SK-N-SH treated with all-trans-retinoic acid at 6 μM for 48 hours (cell line): ENCODE data around the gene MYO1B.

Experiments used
- ATAC-seq: fragments of 200-7000 bp; cut with Tn5 transposase; 3 replicates; pipeline ENCODE4 v1.9.1; 2020; ENCODE audit warnings: mild to moderate bottlenecking, moderate library complexity
- ARNTL ChIP-seq: fragments of 450-650 bp; formaldehyde crosslinking; IDR thresholded peaks from 2 replicates; pipeline ENCODE4 v1.5.0; 2020; ENCODE audit warnings: low read depth, mild to moderate bottlenecking, moderate library complexity, borderline replicate concordance
- BACH2 ChIP-seq: fragments of 250-450 bp; sonication (Bioruptor Pico); IDR thresholded peaks from 2 replicates; pipeline ENCODE4 v1.9.0; 2021; ENCODE audit warnings: mild to moderate bottlenecking, borderline replicate concordance
- CSDC2 ChIP-seq: fragments of 250-450 bp; sonication (Bioruptor Pico); IDR thresholded peaks from 2 replicates; pipeline ENCODE4 v1.5.0; 2020; ENCODE audit warnings: mild to moderate bottlenecking, moderate library complexity
- ESRRG ChIP-seq: fragments of 250-450 bp; sonication (Bioruptor Pico); IDR thresholded peaks from 2 replicates; pipeline ENCODE4 v1.6.1; 2021; ENCODE audit warnings: mild to moderate bottlenecking
- GLIS3 ChIP-seq: fragments of 250-450 bp; sonication (Bioruptor Pico); IDR thresholded peaks from 2 replicates; pipeline ENCODE4 v1.5.0; 2020; ENCODE audit warnings: mild to moderate bottlenecking, moderate library complexity
- ISL1 ChIP-seq: fragments of 250-450 bp; sonication (Bioruptor Pico); IDR thresholded peaks from 2 replicates; pipeline ENCODE4 v2.1.2; 2022; ENCODE audit warnings: mild to moderate bottlenecking, moderate library complexity
- OSR1 ChIP-seq: fragments of 250-450 bp; sonication (Bioruptor Pico); IDR thresholded peaks from 2 replicates; pipeline ENCODE4 v1.8.0; 2022; ENCODE audit warnings: moderate library complexity, mild to moderate bottlenecking, inconsistent platforms
- PPARA ChIP-seq: fragments of 250-450 bp; sonication (Bioruptor Pico); IDR thresholded peaks from 2 replicates; pipeline ENCODE4 v1.5.0; 2020; ENCODE audit warnings: mild to moderate bottlenecking, borderline replicate concordance
- RARB ChIP-seq: fragments of 250-450 bp; sonication (Bioruptor Pico); IDR thresholded peaks from 2 replicates; pipeline ENCODE4 v1.8.0; 2021; ENCODE audit warnings: mild to moderate bottlenecking, moderate library complexity
- SNAI2 ChIP-seq: fragments of 250-450 bp; sonication (Bioruptor Pico); IDR thresholded peaks from 2 replicates; pipeline ENCODE4 v1.5.0; 2020; ENCODE audit warnings: mild to moderate bottlenecking, moderate library complexity
- TOX ChIP-seq: fragments of 250-450 bp; sonication (Bioruptor Pico); IDR thresholded peaks from 2 replicates; pipeline ENCODE4 v1.8.0; 2021; ENCODE audit warnings: mild to moderate bottlenecking, moderate library complexity, borderline replicate concordance
- ZC3H10 ChIP-seq: fragments of 250-450 bp; sonication (Bioruptor Pico); IDR thresholded peaks from 2 replicates; pipeline ENCODE4 v1.5.1; 2021; ENCODE audit warnings: mild to moderate bottlenecking, moderate library complexity
- ZFP3 ChIP-seq: fragments of 250-450 bp; sonication (Bioruptor Pico); IDR thresholded peaks from 2 replicates; pipeline ENCODE4 v1.5.0; 2020; ENCODE audit warnings: mild to moderate bottlenecking, moderate library complexity
- ZNF70 ChIP-seq: fragments of 450-650 bp; formaldehyde crosslinking; IDR thresholded peaks from 2 replicates; pipeline ENCODE4 v1.5.0; 2020; ENCODE audit warnings: mild to moderate bottlenecking, moderate library complexity
- ZNF8 ChIP-seq: fragments of 450-650 bp; formaldehyde crosslinking; IDR thresholded peaks from 2 replicates; pipeline ENCODE4 v1.5.0; 2020; ENCODE audit warnings: mild to moderate bottlenecking, moderate library complexity
- TF ChIP-seq, protein P1 (sequence below): fragments of 250-450 bp; sonication (Bioruptor Pico); IDR thresholded peaks from 2 replicates; pipeline ENCODE4 v1.5.1; 2020; ENCODE audit warnings: low read depth, mild to moderate bottlenecking, moderate library complexity
- TF ChIP-seq, protein P2 (sequence below): fragments of 250-450 bp; sonication (Bioruptor Pico); IDR thresholded peaks from 2 replicates; pipeline ENCODE4 v1.8.0; 2020; ENCODE audit warnings: mild to moderate bottlenecking, moderate library complexity, borderline replicate concordance
- TF ChIP-seq, protein P3 (sequence below): fragments of 250-450 bp; sonication (Bioruptor Pico); IDR thresholded peaks from 2 replicates; pipeline ENCODE4 v1.8.0; 2021; ENCODE audit warnings: low read depth, mild to moderate bottlenecking, moderate library complexity, borderline replicate concordance
- TF ChIP-seq, protein P4 (sequence below): fragments of 250-450 bp; sonication (Bioruptor Pico); IDR thresholded peaks from 2 replicates; pipeline ENCODE4 v1.5.0; 2020; ENCODE audit warnings: mild to moderate bottlenecking, moderate library complexity
- TF ChIP-seq, protein P5 (sequence below): fragments of 250-450 bp; sonication (Bioruptor Pico); IDR thresholded peaks from 2 replicates; pipeline ENCODE4 v1.5.1; 2021; ENCODE audit warnings: mild to moderate bottlenecking, moderate library complexity

The MYO1B gene

DNA sequence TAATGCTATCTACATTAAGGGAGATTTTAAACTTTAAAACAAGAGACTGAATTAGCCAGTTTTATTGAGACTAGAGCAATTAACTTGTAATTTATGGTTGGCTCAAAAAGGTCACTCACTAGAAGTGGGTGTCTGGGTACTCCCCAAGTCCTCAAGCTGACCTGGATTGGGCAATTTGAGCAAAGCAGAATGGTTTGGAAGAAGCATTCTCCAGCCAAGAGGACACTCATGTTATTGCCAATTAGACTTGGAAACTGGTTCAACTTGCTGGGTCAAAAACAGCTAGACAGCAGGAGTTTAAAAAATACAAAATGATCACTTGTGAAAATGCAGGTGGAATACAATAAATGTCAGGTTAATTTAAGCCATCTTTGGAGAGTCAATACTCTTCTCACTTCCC is 29.5 kb upstream of the MYO1B start:
- TF ChIP-seq CSDC2 = no peak
- TF ChIP-seq SNAI2 = no peak
- no peak for ATAC-seq

DNA sequence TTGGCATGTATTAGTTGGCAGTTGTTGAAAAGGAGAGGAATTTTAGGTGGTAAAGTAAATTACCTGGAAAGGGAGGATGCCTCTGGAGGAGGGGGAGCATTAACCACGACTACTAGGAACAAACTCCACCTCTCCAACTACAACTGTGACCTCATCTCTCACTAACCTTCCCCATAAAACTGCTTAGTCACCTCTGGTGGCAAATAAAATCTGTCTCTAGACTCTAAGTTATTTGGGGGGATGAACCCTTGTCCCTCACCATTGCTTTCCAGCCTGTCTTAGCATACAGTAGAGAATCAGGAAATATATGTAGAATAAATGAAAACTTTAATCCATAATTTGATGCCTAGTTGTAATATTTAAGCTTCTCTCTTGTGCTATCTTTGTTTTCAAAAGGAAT is 27.6 kb upstream of the MYO1B start:
- ATAC-seq = peak; percentile 68
- TF ChIP-seq GLIS3 (CRISPR knock-in tag) (no peak), ISL1 (no peak), ZFP3 (no peak), RARB (no peak), BACH2 (CRISPR knock-in tag) (no peak)
- TF ChIP-seq, protein P1, sequence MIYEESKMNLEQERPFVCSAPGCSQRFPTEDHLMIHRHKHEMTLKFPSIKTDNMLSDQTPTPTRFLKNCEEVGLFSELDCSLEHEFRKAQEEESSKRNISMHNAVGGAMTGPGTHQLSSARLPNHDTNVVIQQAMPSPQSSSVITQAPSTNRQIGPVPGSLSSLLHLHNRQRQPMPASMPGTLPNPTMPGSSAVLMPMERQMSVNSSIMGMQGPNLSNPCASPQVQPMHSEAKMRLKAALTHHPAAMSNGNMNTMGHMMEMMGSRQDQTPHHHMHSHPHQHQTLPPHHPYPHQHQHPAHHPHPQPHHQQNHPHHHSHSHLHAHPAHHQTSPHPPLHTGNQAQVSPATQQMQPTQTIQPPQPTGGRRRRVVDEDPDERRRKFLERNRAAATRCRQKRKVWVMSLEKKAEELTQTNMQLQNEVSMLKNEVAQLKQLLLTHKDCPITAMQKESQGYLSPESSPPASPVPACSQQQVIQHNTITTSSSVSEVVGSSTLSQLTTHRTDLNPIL (CRISPR knock-in tag) = no peak
- TF ChIP-seq, protein P2, sequence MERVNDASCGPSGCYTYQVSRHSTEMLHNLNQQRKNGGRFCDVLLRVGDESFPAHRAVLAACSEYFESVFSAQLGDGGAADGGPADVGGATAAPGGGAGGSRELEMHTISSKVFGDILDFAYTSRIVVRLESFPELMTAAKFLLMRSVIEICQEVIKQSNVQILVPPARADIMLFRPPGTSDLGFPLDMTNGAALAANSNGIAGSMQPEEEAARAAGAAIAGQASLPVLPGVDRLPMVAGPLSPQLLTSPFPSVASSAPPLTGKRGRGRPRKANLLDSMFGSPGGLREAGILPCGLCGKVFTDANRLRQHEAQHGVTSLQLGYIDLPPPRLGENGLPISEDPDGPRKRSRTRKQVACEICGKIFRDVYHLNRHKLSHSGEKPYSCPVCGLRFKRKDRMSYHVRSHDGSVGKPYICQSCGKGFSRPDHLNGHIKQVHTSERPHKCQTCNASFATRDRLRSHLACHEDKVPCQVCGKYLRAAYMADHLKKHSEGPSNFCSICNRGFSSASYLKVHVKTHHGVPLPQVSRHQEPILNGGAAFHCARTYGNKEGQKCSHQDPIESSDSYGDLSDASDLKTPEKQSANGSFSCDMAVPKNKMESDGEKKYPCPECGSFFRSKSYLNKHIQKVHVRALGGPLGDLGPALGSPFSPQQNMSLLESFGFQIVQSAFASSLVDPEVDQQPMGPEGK (CRISPR knock-in tag) = no peak
- TF ChIP-seq, protein P3, sequence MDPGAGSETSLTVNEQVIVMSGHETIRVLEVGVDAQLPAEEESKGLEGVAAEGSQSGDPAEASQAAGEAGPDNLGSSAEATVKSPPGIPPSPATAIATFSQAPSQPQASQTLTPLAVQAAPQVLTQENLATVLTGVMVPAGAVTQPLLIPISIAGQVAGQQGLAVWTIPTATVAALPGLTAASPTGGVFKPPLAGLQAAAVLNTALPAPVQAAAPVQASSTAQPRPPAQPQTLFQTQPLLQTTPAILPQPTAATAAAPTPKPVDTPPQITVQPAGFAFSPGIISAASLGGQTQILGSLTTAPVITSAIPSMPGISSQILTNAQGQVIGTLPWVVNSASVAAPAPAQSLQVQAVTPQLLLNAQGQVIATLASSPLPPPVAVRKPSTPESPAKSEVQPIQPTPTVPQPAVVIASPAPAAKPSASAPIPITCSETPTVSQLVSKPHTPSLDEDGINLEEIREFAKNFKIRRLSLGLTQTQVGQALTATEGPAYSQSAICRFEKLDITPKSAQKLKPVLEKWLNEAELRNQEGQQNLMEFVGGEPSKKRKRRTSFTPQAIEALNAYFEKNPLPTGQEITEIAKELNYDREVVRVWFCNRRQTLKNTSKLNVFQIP (CRISPR knock-in tag) = no peak
- TF ChIP-seq, all 23 proteins: peak for 0

DNA sequence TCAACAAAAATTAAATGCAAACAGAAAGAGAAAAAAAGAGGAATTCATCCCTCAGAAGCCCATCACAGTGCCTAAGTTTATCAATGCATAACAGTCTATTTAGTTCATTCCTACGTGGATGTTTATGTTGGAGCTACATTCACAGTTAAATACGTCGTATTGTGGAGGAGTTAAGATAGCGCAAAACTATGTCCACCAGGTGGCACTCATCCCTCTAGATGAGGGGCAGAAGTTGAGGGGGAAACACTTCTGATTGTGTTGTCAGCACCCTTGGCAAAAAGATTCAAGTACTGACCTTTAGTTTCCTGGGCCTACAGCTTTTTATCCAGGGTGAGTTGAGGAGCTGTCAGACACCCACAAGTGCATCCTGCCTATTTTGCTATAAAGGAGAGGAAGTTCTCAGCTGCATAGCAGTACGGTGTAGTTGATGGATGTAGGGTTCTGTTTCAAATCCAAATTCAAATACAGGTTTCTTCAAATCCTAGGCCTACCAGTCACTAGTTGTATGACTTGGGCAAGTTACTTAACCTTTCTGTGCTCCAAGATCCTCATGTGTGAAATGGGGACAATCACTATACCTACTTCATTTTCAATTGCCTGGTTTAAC is 26.8 kb upstream of the MYO1B start:
- TF ChIP-seq ISL1 = no peak
- TF ChIP-seq TOX = no peak
- TF ChIP-seq SNAI2 = no peak
- TF ChIP-seq, protein P3 (CRISPR knock-in tag) = no peak
- no peak for TF ChIP-seq OSR1 (CRISPR knock-in tag)
- TF ChIP-seq GLIS3 (CRISPR knock-in tag) = no peak
- TF ChIP-seq RARB = no peak
- TF ChIP-seq, protein P4, sequence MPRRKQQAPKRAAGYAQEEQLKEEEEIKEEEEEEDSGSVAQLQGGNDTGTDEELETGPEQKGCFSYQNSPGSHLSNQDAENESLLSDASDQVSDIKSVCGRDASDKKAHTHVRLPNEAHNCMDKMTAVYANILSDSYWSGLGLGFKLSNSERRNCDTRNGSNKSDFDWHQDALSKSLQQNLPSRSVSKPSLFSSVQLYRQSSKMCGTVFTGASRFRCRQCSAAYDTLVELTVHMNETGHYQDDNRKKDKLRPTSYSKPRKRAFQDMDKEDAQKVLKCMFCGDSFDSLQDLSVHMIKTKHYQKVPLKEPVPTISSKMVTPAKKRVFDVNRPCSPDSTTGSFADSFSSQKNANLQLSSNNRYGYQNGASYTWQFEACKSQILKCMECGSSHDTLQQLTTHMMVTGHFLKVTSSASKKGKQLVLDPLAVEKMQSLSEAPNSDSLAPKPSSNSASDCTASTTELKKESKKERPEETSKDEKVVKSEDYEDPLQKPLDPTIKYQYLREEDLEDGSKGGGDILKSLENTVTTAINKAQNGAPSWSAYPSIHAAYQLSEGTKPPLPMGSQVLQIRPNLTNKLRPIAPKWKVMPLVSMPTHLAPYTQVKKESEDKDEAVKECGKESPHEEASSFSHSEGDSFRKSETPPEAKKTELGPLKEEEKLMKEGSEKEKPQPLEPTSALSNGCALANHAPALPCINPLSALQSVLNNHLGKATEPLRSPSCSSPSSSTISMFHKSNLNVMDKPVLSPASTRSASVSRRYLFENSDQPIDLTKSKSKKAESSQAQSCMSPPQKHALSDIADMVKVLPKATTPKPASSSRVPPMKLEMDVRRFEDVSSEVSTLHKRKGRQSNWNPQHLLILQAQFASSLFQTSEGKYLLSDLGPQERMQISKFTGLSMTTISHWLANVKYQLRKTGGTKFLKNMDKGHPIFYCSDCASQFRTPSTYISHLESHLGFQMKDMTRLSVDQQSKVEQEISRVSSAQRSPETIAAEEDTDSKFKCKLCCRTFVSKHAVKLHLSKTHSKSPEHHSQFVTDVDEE (CRISPR knock-in tag) = no peak
- TF ChIP-seq ZNF70 (CRISPR knock-in tag) = no peak
- TF ChIP-seq ZFP3 = no peak
- no peak for TF ChIP-seq ZNF8 (CRISPR knock-in tag)
- TF ChIP-seq, all 23 proteins: peak for 0
- peak; percentile 94 for ATAC-seq

DNA sequence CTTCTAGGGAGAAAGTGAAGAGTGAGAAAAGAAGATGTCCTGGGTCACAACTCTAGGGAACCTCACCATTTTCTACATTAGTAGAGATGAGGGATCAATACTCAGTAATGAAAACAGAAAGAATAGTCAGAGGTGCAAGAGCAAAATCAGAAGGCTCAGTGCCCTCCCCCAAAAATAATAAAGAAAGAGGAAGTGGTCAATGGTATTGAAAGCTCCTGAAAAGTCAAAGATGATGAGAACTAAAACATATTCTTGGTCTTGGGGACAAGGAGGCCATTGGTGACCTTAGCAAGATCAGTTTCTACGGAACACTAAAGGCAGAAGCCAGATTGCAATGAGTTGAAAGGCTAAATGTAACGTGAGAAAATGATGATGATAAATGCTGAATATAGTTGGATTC is 24.5 kb upstream of the MYO1B start:
- TF ChIP-seq ARNTL (CRISPR knock-in tag) = no peak
- TF ChIP-seq ZC3H10 (CRISPR knock-in tag) = no peak
- no peak for TF ChIP-seq PPARA (CRISPR knock-in tag)
- no peak for TF ChIP-seq GLIS3 (CRISPR knock-in tag)
- no peak for TF ChIP-seq SNAI2
- TF ChIP-seq, protein P5, sequence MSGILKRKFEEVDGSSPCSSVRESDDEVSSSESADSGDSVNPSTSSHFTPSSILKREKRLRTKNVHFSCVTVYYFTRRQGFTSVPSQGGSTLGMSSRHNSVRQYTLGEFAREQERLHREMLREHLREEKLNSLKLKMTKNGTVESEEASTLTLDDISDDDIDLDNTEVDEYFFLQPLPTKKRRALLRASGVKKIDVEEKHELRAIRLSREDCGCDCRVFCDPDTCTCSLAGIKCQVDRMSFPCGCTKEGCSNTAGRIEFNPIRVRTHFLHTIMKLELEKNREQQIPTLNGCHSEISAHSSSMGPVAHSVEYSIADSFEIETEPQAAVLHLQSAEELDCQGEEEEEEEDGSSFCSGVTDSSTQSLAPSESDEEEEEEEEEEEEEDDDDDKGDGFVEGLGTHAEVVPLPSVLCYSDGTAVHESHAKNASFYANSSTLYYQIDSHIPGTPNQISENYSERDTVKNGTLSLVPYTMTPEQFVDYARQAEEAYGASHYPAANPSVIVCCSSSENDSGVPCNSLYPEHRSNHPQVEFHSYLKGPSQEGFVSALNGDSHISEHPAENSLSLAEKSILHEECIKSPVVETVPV = no peak
- TF ChIP-seq ESRRG (CRISPR knock-in tag) = no peak
- TF ChIP-seq, protein P3 (CRISPR knock-in tag) = no peak
- ATAC-seq = no peak
